ENCODE measurements around the gene HEXA.
"Not testable (repeated sequence)": the region's sequence is repeated elsewhere in the genome, so short reads cannot be mapped to it uniquely, and the experiment has no call there.

- TF ChIP-seq, protein P1, sequence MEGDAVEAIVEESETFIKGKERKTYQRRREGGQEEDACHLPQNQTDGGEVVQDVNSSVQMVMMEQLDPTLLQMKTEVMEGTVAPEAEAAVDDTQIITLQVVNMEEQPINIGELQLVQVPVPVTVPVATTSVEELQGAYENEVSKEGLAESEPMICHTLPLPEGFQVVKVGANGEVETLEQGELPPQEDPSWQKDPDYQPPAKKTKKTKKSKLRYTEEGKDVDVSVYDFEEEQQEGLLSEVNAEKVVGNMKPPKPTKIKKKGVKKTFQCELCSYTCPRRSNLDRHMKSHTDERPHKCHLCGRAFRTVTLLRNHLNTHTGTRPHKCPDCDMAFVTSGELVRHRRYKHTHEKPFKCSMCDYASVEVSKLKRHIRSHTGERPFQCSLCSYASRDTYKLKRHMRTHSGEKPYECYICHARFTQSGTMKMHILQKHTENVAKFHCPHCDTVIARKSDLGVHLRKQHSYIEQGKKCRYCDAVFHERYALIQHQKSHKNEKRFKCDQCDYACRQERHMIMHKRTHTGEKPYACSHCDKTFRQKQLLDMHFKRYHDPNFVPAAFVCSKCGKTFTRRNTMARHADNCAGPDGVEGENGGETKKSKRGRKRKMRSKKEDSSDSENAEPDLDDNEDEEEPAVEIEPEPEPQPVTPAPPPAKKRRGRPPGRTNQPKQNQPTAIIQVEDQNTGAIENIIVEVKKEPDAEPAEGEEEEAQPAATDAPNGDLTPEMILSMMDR (IDR thresholded peaks at IDR 0.05; ENCODE audit: insufficient read depth, low read depth, low read length): not testable (repeated sequence)
- TF ChIP-seq EZH2 (IDR thresholded peaks at IDR 0.05; ENCODE audit: insufficient read depth, low read length): not testable (repeated sequence)
Measured at GRCh38 chr15:72413337-72413736, 37.5 kb upstream of the HEXA start.

Measured in astrocyte (in vitro differentiated cells and primary cell).